GM12872 (cell line): ENCODE results near the gene DAGLA.

Experiments used
- CTCF ChIP-seq: IDR thresholded peaks from 3 replicates; pipeline ENCODE4 v1.5.1; 2011; ENCODE audit warnings: low read depth, mild to moderate bottlenecking, low read length, moderate library complexity; ENCODE audit not compliant: insufficient read depth

DAGLA gene

GRCh38 chr11:61688365-61689163 is 8.4 kb downstream of the DAGLA start:
- TF ChIP-seq CTCF, result no peak

- no peak for TF ChIP-seq CTCF
Observed at GRCh38 chr11:61689164-61689496, 8.9 kb downstream of the DAGLA start.

GRCh38 chr11:61690706-61691379 is 10.7 kb downstream of the DAGLA start:
- no peak for TF ChIP-seq CTCF

- no peak for TF ChIP-seq CTCF
Observed at GRCh38 chr11:61691380-61692156, 11.4 kb downstream of the DAGLA start.

GRCh38 chr11:61693922-61694601 is 13.9 kb downstream of the DAGLA start:
- no peak for TF ChIP-seq CTCF

- TF ChIP-seq CTCF, result no peak
Observed at GRCh38 chr11:61694602-61694939, 14.4 kb downstream of the DAGLA start.
